GM19372 (cell line): ENCODE results near the gene CACNA2D3.

ENCODE experiments used
- ATAC-seq: cut with Tn5 transposase; IDR thresholded peaks from one replicate; pipeline ENCODE4 v1.9.1; 2021; ENCODE audit warnings: mild to moderate bottlenecking, low read depth, moderate library complexity; ENCODE audit not compliant: unreplicated experiment

CACNA2D3 gene

GRCh38 chr3:54358316-54358715 lies 236.0 kb downstream of the CACNA2D3 start:
- ATAC-seq, result no peak

GRCh38 chr3:54358969-54359694 lies 236.8 kb downstream of the CACNA2D3 start:
- ATAC-seq, result no peak

- ATAC-seq, result no peak
Observed at GRCh38 chr3:54360320-54360719, 238.0 kb downstream of the CACNA2D3 start.

GRCh38 chr3:54361746-54362283 lies 239.5 kb downstream of the CACNA2D3 start:
- ATAC-seq, result no peak

- no peak for ATAC-seq
Observed at GRCh38 chr3:54366007-54366750, 243.8 kb downstream of the CACNA2D3 start.

GRCh38 chr3:54366839-54367238 lies 244.5 kb downstream of the CACNA2D3 start:
- no peak for ATAC-seq

- ATAC-seq, result no peak
Observed at GRCh38 chr3:54372232-54372631, 249.9 kb downstream of the CACNA2D3 start.

GRCh38 chr3:54374214-54374852 lies 252.0 kb downstream of the CACNA2D3 start:
- no peak for ATAC-seq

GRCh38 chr3:54376142-54376807 lies 253.9 kb downstream of the CACNA2D3 start:
- no peak for ATAC-seq

- no peak for ATAC-seq
Observed at GRCh38 chr3:54376939-54377578, 254.7 kb downstream of the CACNA2D3 start.

- ATAC-seq, result no peak
Observed at GRCh38 chr3:54378184-54378583, 255.8 kb downstream of the CACNA2D3 start.

- ATAC-seq, result no peak
Observed at GRCh38 chr3:54384279-54384678, 261.9 kb downstream of the CACNA2D3 start.

GRCh38 chr3:54390582-54390981 lies 268.2 kb downstream of the CACNA2D3 start:
- ATAC-seq, result no peak

GRCh38 chr3:54393150-54393549 lies 270.8 kb downstream of the CACNA2D3 start:
- no peak for ATAC-seq

- no peak for ATAC-seq
Observed at GRCh38 chr3:54408328-54408727, 286.0 kb downstream of the CACNA2D3 start.

GRCh38 chr3:54421943-54422342 lies 299.6 kb downstream of the CACNA2D3 start:
- no peak for ATAC-seq

- ATAC-seq, result no peak
Observed at GRCh38 chr3:54424292-54424691, 301.9 kb downstream of the CACNA2D3 start.

GRCh38 chr3:54426381-54426780 lies 304.0 kb downstream of the CACNA2D3 start:
- no peak for ATAC-seq

- ATAC-seq, result no peak
Observed at GRCh38 chr3:54427501-54427900, 305.1 kb downstream of the CACNA2D3 start.
